H1 (cell line): Measurements from ENCODE around the gene REC8. TPM values are rescaled to one million over a fixed set of nuclear protein-coding genes. Genes with fewer than 3 reads are reported as not detected.

Experiments used
- CTCF ChIA-PET: fragments of 300-600 bp; sonication (Branson Sonifier 250); formaldehyde crosslinking; loops from one replicate; lab custom pipeline; 2021; ENCODE audit not compliant: partially characterized antibody; lab: Charles Lee
- POLR2A ChIA-PET: fragments of 300-600 bp; sonication (Branson Sonifier 250); formaldehyde crosslinking; loops from one replicate; lab custom pipeline; 2021; ENCODE audit warnings: inconsistent platforms; ENCODE audit not compliant: partially characterized antibody; lab: Charles Lee
- DNase-seq, 2 experiments: peaks; one replicate each; pipeline versions ENCODE4 v3.0.0 to v3.0.0-alpha.2; 2010 to 2022; ENCODE audit warnings: low spot score in 2 of 2, low read depth in 1 of 2, mixed read lengths in 1 of 2
- FAIRE-seq: peaks from 2 replicates; lab custom pipeline; 2011; peaks lifted over from hg19 to GRCh38; lab: Jason Lieb, UNC
- H2AFZ ChIP-seq: 2 replicates; pipeline ENCODE4 v1.8.1; 2012; ENCODE audit warnings: low read length, inconsistent platforms
- H2AK5ac ChIP-seq: 2 replicates; pipeline ENCODE4 v1.6.1; 2013; ENCODE audit warnings: low read depth, low read length
- H2BK120ac ChIP-seq: replicated peaks from 2 replicates; pipeline ENCODE3; 2013; ENCODE audit warnings: low read depth, low read length, inconsistent platforms
- H2BK12ac ChIP-seq: 2 replicates; pipeline ENCODE4 v1.6.1; 2013; ENCODE audit warnings: low read depth, low read length
- H2BK15ac ChIP-seq: 2 replicates; pipeline ENCODE4 v1.6.1; 2013; ENCODE audit warnings: low read length
- H2BK20ac ChIP-seq: 2 replicates; pipeline ENCODE4 v1.6.1; 2013; ENCODE audit warnings: low read length
- H2BK5ac ChIP-seq: 2 replicates; pipeline ENCODE4 v1.6.1; 2013; ENCODE audit warnings: low read depth, low read length
- H3K14ac ChIP-seq: 2 replicates; pipeline ENCODE4 v1.6.1; 2013; ENCODE audit warnings: inconsistent platforms; ENCODE audit not compliant: insufficient read length
- H3K18ac ChIP-seq: 2 replicates; pipeline ENCODE4 v1.6.1; 2013; ENCODE audit warnings: low read length; ENCODE audit errors: extremely low read depth
- H3K23ac ChIP-seq: 2 replicates; pipeline ENCODE4 v1.6.1; 2013; ENCODE audit warnings: inconsistent platforms; ENCODE audit not compliant: insufficient read length
- H3K23me2 ChIP-seq: 2 replicates; pipeline ENCODE4 v1.6.1; 2013; ENCODE audit warnings: low read depth, low read length
- H3K27ac ChIP-seq: 2 replicates; pipeline ENCODE4 v1.6.1; 2011; ENCODE audit warnings: low read depth, low read length, inconsistent platforms
- H3K27me3 ChIP-seq, 4 experiments: replicated peaks in 1 of 4; 1 replicate in 1 of 4; 2 replicates in 3 of 4; pipeline versions ENCODE4 v1.6.1 to v1.8.1; 2011 to 2013; ENCODE audit warnings: low read length in 3 of 4, mild to moderate bottlenecking in 3 of 4, inconsistent platforms in 2 of 4, mixed read lengths in 2 of 4, moderate library complexity in 1 of 4; ENCODE audit not compliant: control insufficient read depth in 3 of 4, insufficient read depth in 3 of 4; ENCODE audit errors: extremely low read depth in 1 of 4
- H3K36me3 ChIP-seq, 4 experiments: 2 replicates each; pipeline versions ENCODE4 v1.6.1 to v1.8.1; 2011 to 2013; ENCODE audit warnings: mild to moderate bottlenecking in 4 of 4, low read length in 3 of 4, moderate library complexity in 2 of 4, control low read depth in 1 of 4, inconsistent platforms in 1 of 4; ENCODE audit not compliant: insufficient read depth in 4 of 4, control insufficient read depth in 2 of 4
- H3K4ac ChIP-seq: replicated peaks from 2 replicates; pipeline ENCODE3; 2013; ENCODE audit warnings: low read length, low read depth, mixed read lengths, inconsistent platforms; ENCODE audit not compliant: insufficient read length
- H3K4me1 ChIP-seq, 4 experiments: replicated peaks in 1 of 4; 1 replicate in 1 of 4; 2 replicates in 3 of 4; pipeline versions ENCODE4 v1.6.1 to v1.8.1; 2011 to 2013; ENCODE audit warnings: low read length in 3 of 4, inconsistent platforms in 2 of 4, mixed read lengths in 1 of 4; ENCODE audit not compliant: insufficient read depth in 4 of 4, control insufficient read depth in 3 of 4
- H3K4me2 ChIP-seq, 2 experiments: 2 replicates each; pipeline versions ENCODE4 v1.6.1 to v1.8.1; 2011 to 2013; ENCODE audit warnings: low read depth in 2 of 2, low read length in 2 of 2, control low read depth in 1 of 2, inconsistent platforms in 1 of 2, mild to moderate bottlenecking in 1 of 2; ENCODE audit not compliant: insufficient read depth in 1 of 2
- H3K4me3 ChIP-seq, 4 experiments: fragments of 200-600, 300-600 bp in 1 of 4; sonication (generic), shearing (Covaris generic), sonication (Bioruptor Twin) in 1 of 4; 2 replicates each; pipeline versions ENCODE4 v1.5.1 to v1.8.1; 2011 to 2016; ENCODE audit warnings: low read length in 4 of 4, low read depth in 3 of 4, control low read depth in 2 of 4, inconsistent platforms in 2 of 4, mild to moderate bottlenecking in 2 of 4, mixed read lengths in 1 of 4, moderate library complexity in 1 of 4; ENCODE audit not compliant: insufficient read depth in 2 of 4; ENCODE audit errors: extremely low read depth in 1 of 4
- H3K56ac ChIP-seq: replicated peaks from 2 replicates; pipeline ENCODE3; 2013; ENCODE audit warnings: low read depth, mild to moderate bottlenecking, mixed read lengths, low read length, inconsistent platforms; ENCODE audit not compliant: insufficient read length
- H3K79me1 ChIP-seq: 2 replicates; pipeline ENCODE4 v1.6.1; 2013; ENCODE audit warnings: low read depth, low read length, control low read depth
- H3K79me2 ChIP-seq, 2 experiments: 2 replicates each; pipeline versions ENCODE4 v1.6.1 to v1.8.1; 2012 to 2013; ENCODE audit warnings: low read length in 2 of 2, mild to moderate bottlenecking in 2 of 2, inconsistent platforms in 1 of 2; ENCODE audit not compliant: insufficient read depth in 2 of 2, control insufficient read depth in 1 of 2
- H3K9ac ChIP-seq, 4 experiments: replicated peaks in 1 of 4; 1 replicate in 1 of 4; 2 replicates in 3 of 4; pipeline versions ENCODE4 v1.6.1 to v1.8.1; 2011 to 2013; ENCODE audit warnings: low read depth in 3 of 4, low read length in 3 of 4, control low read depth in 2 of 4, mild to moderate bottlenecking in 2 of 4, moderate library complexity in 2 of 4, inconsistent platforms in 1 of 4; ENCODE audit errors: extremely low read depth in 1 of 4
- H3K9me3 ChIP-seq, 2 experiments: 2 replicates each; pipeline versions ENCODE4 v1.6.1 to v1.8.1; 2012 to 2013; ENCODE audit warnings: mild to moderate bottlenecking in 2 of 2, moderate library complexity in 2 of 2, control low read depth in 1 of 2, inconsistent platforms in 1 of 2, low read depth in 1 of 2, low read length in 1 of 2, mixed read lengths in 1 of 2; ENCODE audit not compliant: insufficient read depth in 2 of 2
- H4K20me1 ChIP-seq, 2 experiments: replicated peaks in 1 of 2; 2 replicates each; pipeline versions ENCODE3 to v1.8.1; 2011 to 2013; ENCODE audit warnings: inconsistent platforms in 2 of 2, low read length in 2 of 2, mild to moderate bottlenecking in 1 of 2; ENCODE audit not compliant: insufficient read depth in 2 of 2, control insufficient read depth in 1 of 2
- H4K5ac ChIP-seq: 2 replicates; pipeline ENCODE4 v1.6.1; 2013; ENCODE audit warnings: low read length, low read depth, mixed read lengths, inconsistent platforms; ENCODE audit not compliant: insufficient read length
- H4K8ac ChIP-seq: 2 replicates; pipeline ENCODE4 v1.8.0; 2013; ENCODE audit warnings: mild to moderate bottlenecking, moderate library complexity, low read length, inconsistent platforms; ENCODE audit not compliant: insufficient read depth; ENCODE audit errors: extremely low read depth
- H4K91ac ChIP-seq: replicated peaks from 2 replicates; pipeline ENCODE3; 2013; ENCODE audit warnings: low read length, mixed read lengths, inconsistent platforms; ENCODE audit not compliant: insufficient read length
- POLR2A ChIP-seq, 2 experiments: IDR thresholded peaks; 1 replicate in 1 of 2; 2 replicates in 1 of 2; pipeline ENCODE4 v1.6.1; 2011; ENCODE audit warnings: low read depth in 2 of 2, low read length in 2 of 2, mild to moderate bottlenecking in 2 of 2; ENCODE audit errors: control extremely low read depth in 1 of 2
- SP4 ChIP-seq: IDR thresholded peaks from 2 replicates; pipeline ENCODE4 v1.6.1; 2012; ENCODE audit warnings: low read length, inconsistent platforms
- WGBS, 2 experiments: shearing (Covaris generic) in 1 of 2; methylation state at CpG; one replicate each; pipeline versions ENCODE4 v1.1.6 to v1.1.7; 2013 to 2015; ENCODE audit warnings: low lambda C conversion rate in 2 of 2, mixed read lengths in 2 of 2, inconsistent platforms in 1 of 2, low coverage in 1 of 2, missing lambda C conversion rate in 1 of 2; ENCODE audit not compliant: insufficient replicate concordance in 2 of 2, insufficient coverage in 1 of 2, insufficient read length in 1 of 2; ENCODE audit errors: extremely low coverage in 1 of 2, missing lambda C conversion rate in 1 of 2; 5-methylcytosine and 5-hydroxymethylcytosine counted together
- polyA plus RNA-seq, 7 experiments: library from polyadenylated mRNA; depleted of rRNA in 3 of 7; stranded (reverse) in 5 of 7; unstranded in 2 of 7; fragments of >200 nt in 5 of 7; fragments of 200-250 nt in 2 of 7; gene quantifications; 1 replicate in 5 of 7; 2 replicates in 1 of 7; 4 replicates in 1 of 7; pipeline versions ENCODE4 v1.2.1 to v1.2.3, GENCODE V29; 2011 to 2013; ENCODE audit warnings: missing spikeins in 2 of 7, mixed read lengths in 2 of 7
- total RNA-seq: library from RNA; stranded (reverse); fragmentation: NEBNext Ultra II Directional; extraction: Animal tissue kit (Norgen Biotek cat#: 25700); gene quantifications from 2 replicates; pipeline ENCODE4 v1.2.1, GENCODE V29; 2021

The REC8 gene
- total and polyA plus RNA-seq, 2 of the 8 experiments (the other 6 are each of a cell fraction or from before 2014, with no cell fraction given) = 9.8 to 28.5 TPM

GRCh38 chr14:24196071-24197055 lies 24.5 kb downstream of the REC8 start:
- no peak for TF ChIP-seq SP4
- peak in 1 of 2 experiments; percentile 53; a peak in 1 of 3 replicates for TF ChIP-seq POLR2A (IDR thresholded peaks at IDR 0.05; ENCODE audit: control extremely low read depth in 1 of 2, low read depth in 2 of 2, low read length in 2 of 2)
- ChIA-PET POLR2A (interaction anchor here (0.6 to 4.7 kb wide), 22 partner anchors 8 to 629 kb away, joined by 3 to 119 read pairs (median 4); partner anchors contain the start of genes AP1G2, CHMP4A, GMPR2 and IPO4), CTCF (interaction anchor here (0.9 to 2.1 kb wide), 3 partner anchors 19 to 106 kb away, joined by 5 to 7 read pairs (median 7); partner anchors contain the start of genes MDP1 and TINF2)
- no peak for DNase-seq
- no peak overlapping the region for H3K4ac ChIP-seq
- H2BK15ac ChIP-seq = no peak overlapping the region
- peaks cover 5% of the 10 kb centered on the region; the same call in 1 of the 2 replicates for H3K23me2 ChIP-seq
- no peak overlapping the region; the same call in 1 of the 2 replicates for H4K8ac ChIP-seq
- no peak overlapping the region for H3K23ac ChIP-seq
- no peak overlapping the region for H2BK12ac ChIP-seq
- H4K20me1 ChIP-seq = no peaks in the 10 kb centered on the region
- no peak overlapping the region for H2BK120ac ChIP-seq
- H3K56ac ChIP-seq = peak overlapping the region; percentile 71
- 42% methylated on average over 32 of the region's 33 CpGs; no CpG with 5 or more reads in 1 of the 2 experiments for WGBS, 2 experiments
- peaks cover 3% of the 10 kb centered on the region; the same call in 1 of the 2 replicates for H3K79me1 ChIP-seq
- peak overlapping the region; percentile 49 for H4K91ac ChIP-seq
- peaks cover 0 to 9% (median 3%) of the 10 kb centered on the region in 4 experiments; a peak in 3 of 7 replicates for H3K4me1 ChIP-seq
- peak overlapping the region; percentile 95 for H3K27ac ChIP-seq
- H3K9ac ChIP-seq = peak overlapping the region in 3 of 4 experiments; percentile 78 to 97 (median 96); a peak in 6 of 7 replicates
- peaks cover 4 to 10% (median 7%) of the 10 kb centered on the region in 4 experiments; a peak in 5 of 8 replicates for H3K36me3 ChIP-seq
- H3K14ac ChIP-seq = no peak overlapping the region
- peak overlapping the region; percentile 65 to 88 (median 84) for H3K4me3 ChIP-seq
- H3K27me3 ChIP-seq = no peaks in the 10 kb centered on the region
- H3K79me2 ChIP-seq = peaks cover 0 to 3% of the 10 kb centered on the region in 2 experiments; a peak in 2 of 4 replicates
- no peak for FAIRE-seq
- peak overlapping the region; percentile 91; the same call in 1 of the 2 replicates for H2BK5ac ChIP-seq
- no peak overlapping the region for H2AFZ ChIP-seq
- no peak overlapping the region for H2BK20ac ChIP-seq
- H4K5ac ChIP-seq = peak overlapping the region; percentile 73
- H3K9me3 ChIP-seq = peaks cover 2% of the 10 kb centered on the region in 2 experiments; a peak in 2 of 4 replicates
- peak overlapping the region; percentile 79 to 94 for H3K4me2 ChIP-seq
- no peak overlapping the region for H3K18ac ChIP-seq
- H2AK5ac ChIP-seq = no peak overlapping the region
